BJ (cell line): ENCODE data around the gene GATA5. TPM values are rescaled to one million over a fixed set of nuclear protein-coding genes. Genes with fewer than 3 reads are reported as not detected.

Experiments
- CTCF ChIA-PET: fragments of 350-600 bp; formaldehyde crosslinking; extraction: SDS; loops from one replicate; lab custom pipeline; 2021; ENCODE audit warnings: antibody characterized with exemption, inconsistent platforms; lab: Yijun Ruan, JAX
- POLR2A ChIA-PET: fragments of 300-600 bp; sonication (Branson Sonifier 250); formaldehyde crosslinking; extraction: SDS; loops from one replicate; lab custom pipeline; 2021; ENCODE audit warnings: antibody characterized with exemption; lab: Charles Lee
- DNase-seq: peaks from one replicate; pipeline ENCODE4 v3.0.0-alpha.2; 2011; ENCODE audit warnings: low read depth
- H3K27me3 ChIP-seq: 2 replicates; pipeline ENCODE4 v1.6.0; 2011; ENCODE audit warnings: low read length; ENCODE audit not compliant: control insufficient read depth, insufficient read depth
- H3K36me3 ChIP-seq: 2 replicates; pipeline ENCODE4 v1.5.1; 2011; ENCODE audit warnings: low read length; ENCODE audit not compliant: control insufficient read depth, insufficient read depth
- H3K4me3 ChIP-seq: 2 replicates; pipeline ENCODE4 v1.5.1; 2011; ENCODE audit warnings: low read depth, mild to moderate bottlenecking, control low read depth, low read length
- polyA minus RNA-seq: library from RNA; depleted of rRNA, polyadenylated mRNA; stranded (reverse); fragments of >200 nt; gene quantifications from 2 replicates; pipeline ENCODE4 v1.2.3, GENCODE V29; 2011; rRNA and poly(A)+ RNA removed
- polyA plus RNA-seq: library from polyadenylated mRNA; depleted of rRNA; stranded (reverse); fragments of >200 nt; gene quantifications from 2 replicates; pipeline ENCODE4 v1.2.3, GENCODE V29; 2011; rRNA removed
- TF ChIP-seq, protein P1 (sequence below): IDR thresholded peaks from 2 replicates; pipeline ENCODE4 v1.5.1; 2011; ENCODE audit warnings: low read depth, mild to moderate bottlenecking, control low read depth, inconsistent platforms, low read length, moderate library complexity; ENCODE audit not compliant: insufficient read depth

Gene GATA5, protein sequence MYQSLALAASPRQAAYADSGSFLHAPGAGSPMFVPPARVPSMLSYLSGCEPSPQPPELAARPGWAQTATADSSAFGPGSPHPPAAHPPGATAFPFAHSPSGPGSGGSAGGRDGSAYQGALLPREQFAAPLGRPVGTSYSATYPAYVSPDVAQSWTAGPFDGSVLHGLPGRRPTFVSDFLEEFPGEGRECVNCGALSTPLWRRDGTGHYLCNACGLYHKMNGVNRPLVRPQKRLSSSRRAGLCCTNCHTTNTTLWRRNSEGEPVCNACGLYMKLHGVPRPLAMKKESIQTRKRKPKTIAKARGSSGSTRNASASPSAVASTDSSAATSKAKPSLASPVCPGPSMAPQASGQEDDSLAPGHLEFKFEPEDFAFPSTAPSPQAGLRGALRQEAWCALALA
- polyA plus RNA-seq (not detected in 2 replicates), polyA minus RNA-seq (not detected in 2 replicates)

DNA sequence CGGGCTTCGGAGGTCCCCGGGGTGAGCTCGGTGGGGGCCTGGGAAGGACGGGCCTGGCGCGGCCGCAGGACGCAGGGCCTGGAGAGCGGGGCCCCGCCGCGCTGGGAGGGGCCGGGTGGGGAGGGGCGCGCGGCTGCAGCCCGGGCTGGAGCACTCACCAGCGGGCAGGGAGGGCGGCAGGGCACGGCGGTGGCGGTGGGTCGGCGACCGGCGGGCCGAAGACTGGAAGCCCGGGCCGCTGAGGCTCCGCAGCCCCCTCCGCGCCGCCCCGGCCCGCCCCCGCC lies at the start of gene GATA5:
Gene GATA5, minus strand, starts transcription at position 224 of the 284 bp plus-strand sequence. CDS start 474 bp downstream, outside the sequence.
- H3K4me3 ChIP-seq = no peak within 1 kb of the TSS
- no peaks in the 10 kb centered on the region for H3K36me3 ChIP-seq
- ChIA-PET POLR2A (no interaction called here), CTCF (interaction anchor here (1.0 kb wide), 1 partner anchor 141 kb away, joined by 3 read pairs; no protein-coding TSS in a partner anchor)
- H3K27me3 ChIP-seq = peaks cover 22% of the 10 kb centered on the region
- TF ChIP-seq, protein P1, sequence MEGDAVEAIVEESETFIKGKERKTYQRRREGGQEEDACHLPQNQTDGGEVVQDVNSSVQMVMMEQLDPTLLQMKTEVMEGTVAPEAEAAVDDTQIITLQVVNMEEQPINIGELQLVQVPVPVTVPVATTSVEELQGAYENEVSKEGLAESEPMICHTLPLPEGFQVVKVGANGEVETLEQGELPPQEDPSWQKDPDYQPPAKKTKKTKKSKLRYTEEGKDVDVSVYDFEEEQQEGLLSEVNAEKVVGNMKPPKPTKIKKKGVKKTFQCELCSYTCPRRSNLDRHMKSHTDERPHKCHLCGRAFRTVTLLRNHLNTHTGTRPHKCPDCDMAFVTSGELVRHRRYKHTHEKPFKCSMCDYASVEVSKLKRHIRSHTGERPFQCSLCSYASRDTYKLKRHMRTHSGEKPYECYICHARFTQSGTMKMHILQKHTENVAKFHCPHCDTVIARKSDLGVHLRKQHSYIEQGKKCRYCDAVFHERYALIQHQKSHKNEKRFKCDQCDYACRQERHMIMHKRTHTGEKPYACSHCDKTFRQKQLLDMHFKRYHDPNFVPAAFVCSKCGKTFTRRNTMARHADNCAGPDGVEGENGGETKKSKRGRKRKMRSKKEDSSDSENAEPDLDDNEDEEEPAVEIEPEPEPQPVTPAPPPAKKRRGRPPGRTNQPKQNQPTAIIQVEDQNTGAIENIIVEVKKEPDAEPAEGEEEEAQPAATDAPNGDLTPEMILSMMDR = no peak
- DNase-seq = no peak

DNA sequence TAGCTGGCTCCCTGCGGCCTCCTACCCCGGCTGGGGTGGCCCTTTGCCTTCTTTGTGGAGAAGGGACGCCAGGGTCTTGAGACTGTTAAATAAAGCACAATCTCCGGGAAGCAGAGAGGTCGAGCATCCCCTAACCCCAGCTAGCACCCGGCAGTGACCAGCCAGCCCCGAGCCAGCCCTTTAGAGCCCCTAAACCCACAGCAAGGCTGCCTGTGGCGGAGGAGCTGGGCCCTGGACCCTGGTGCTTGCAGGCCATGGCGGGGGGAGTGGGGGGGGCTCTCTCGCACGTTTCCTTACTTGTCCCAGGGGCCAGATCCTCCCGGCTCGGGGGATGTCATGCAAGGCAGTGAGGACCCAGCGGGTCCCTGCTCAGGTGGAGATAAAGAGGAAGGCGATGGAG lies 49.2 kb upstream of the GATA5 start:
- CTCF ChIA-PET = no interaction called here

DNA sequence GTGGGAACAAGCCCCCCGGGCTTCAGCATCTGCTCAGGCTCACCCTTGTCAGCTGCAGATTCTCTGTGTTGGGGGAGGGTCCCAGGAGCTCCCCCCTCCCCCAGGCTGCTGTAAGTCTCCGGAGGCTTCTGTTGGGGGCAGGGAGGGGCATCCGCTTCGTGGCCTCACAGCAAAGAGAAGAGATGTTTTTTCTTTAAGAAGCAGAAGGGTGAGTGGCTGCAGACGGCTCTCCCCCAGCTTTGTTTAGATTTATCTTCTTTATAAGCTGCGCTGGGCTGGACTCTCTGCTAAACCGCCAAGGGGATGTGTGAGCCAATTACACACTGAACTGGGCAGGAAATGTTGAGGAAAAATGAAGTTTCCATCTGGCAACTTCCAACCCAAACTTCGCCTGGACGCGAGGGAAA lies 48.7 kb upstream of the GATA5 start:
- H3K36me3 ChIP-seq = no peaks in the 10 kb centered on the region
- TF ChIP-seq, protein P1 = no peak
- H3K27me3 ChIP-seq = peaks cover 26% of the 10 kb centered on the region
- no peak overlapping the region for H3K4me3 ChIP-seq
- no peak for DNase-seq
- POLR2A ChIA-PET = no interaction called here
- CTCF ChIA-PET = no interaction called here

More for the DNA sequence above, 49.2 kb upstream of the GATA5 start:
- Histone ChIP-seq H3K4me3 (no peak overlapping the region), H3K36me3 (no peaks in the 10 kb centered on the region), H3K27me3 (peaks cover 26% of the 10 kb centered on the region)
- POLR2A ChIA-PET = no interaction called here
- TF ChIP-seq, protein P1 = no peak
- no peak for DNase-seq

DNA sequence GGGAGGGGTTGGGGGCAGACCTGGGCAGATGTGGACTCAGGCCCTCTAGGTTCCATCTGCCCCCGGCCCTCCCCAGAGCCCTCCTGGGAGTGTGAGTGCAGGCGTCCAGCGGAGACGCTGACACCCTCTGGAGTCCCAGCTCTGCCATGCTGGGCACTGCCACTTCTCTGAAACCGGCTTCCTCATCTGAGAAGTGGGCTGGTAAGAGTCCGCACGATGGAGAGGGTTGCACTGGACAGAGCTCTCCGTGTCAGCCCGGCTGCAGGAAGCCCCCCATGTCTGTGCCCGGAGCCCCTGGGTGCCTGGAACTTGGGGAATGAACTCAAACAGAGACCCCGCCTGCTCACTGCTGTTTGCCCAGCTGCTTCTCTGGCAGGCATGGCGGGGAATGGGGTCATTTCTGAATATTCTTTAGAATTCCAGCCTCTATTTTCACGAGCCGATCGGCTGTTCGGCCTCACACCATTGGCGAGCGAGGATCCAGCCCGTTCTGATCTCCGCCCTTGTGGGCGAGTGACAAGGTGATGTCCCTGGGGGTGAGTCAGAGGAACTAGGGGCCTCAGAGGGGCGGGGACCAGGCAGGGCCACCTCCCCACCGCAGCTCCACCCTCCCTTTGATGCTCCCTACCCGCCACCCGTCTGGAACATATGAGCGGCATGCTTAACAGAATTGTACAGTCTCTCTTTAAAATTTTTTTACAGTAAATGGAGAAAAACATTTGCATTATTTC lies 47.8 kb upstream of the GATA5 start:
- ChIA-PET CTCF (no interaction called here), POLR2A (no interaction called here)
- TF ChIP-seq, protein P1 = no peak
- Histone ChIP-seq H3K4me3 (no peak overlapping the region), H3K36me3 (no peaks in the 10 kb centered on the region), H3K27me3 (peaks cover 26% of the 10 kb centered on the region)
- DNase-seq = no peak

DNA sequence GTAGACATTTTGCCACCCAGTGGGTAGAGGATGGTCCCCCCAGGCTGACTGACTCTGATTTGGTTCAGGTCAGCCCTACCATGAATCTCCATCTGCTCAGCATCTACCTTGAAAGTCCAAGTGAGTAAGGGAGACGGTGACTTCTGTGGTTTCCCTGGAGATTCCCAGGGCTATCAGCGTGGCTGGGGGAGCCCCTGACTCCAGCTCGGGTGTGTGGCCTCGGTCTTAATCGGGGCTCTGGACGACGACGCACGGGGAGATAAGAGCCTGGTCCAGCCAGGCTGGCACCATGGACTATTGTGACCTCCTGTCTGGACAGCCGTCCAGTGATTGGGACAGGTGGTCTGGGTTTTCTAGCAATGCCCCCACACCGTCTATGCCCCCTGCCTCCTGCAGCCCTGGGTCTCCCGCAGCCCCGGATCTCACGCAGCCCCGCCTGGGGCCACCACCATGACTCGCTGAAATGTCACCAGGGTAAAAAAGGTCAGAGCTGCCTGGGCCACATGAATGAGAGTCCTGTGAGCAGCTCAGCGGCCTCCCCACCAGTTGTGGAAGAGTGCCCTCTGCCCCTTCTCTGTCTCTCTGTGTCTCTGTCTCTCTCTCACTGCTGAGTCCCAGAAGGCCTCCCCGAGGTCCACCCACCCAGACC lies 47.1 kb upstream of the GATA5 start:
- POLR2A ChIA-PET = no interaction called here

More for the DNA sequence above, 47.1 kb upstream of the GATA5 start:
- CTCF ChIA-PET = interaction anchor here (0.6 to 1.0 kb wide), 2 partner anchors 15 to 94 kb away, joined by 3 to 4 read pairs; no protein-coding TSS in a partner anchor
- no peak for DNase-seq
- Histone ChIP-seq H3K27me3 (peaks cover 26% of the 10 kb centered on the region), H3K4me3 (no peak overlapping the region), H3K36me3 (no peaks in the 10 kb centered on the region)
- TF ChIP-seq, protein P1 = no peak
